DND-41 (cell line): ENCODE data around the gene ALDH3A1.

Experiments
- ATAC-seq: fragments of 200-7000 bp; cut with Tn5 transposase; 3 replicates; pipeline ENCODE4 v1.9.1; 2021; ENCODE audit warnings: low read depth; ENCODE audit not compliant: insufficient read depth
- DNase-seq: peaks from one replicate; pipeline ENCODE4 v3.0.0-alpha.2; 2020
- H2AFZ ChIP-seq: 2 replicates; pipeline ENCODE4 v1.6.0; 2012; ENCODE audit warnings: low read depth, low read length
- H3K27ac ChIP-seq: 2 replicates; pipeline ENCODE4 v1.5.1; 2012; ENCODE audit warnings: low read length, inconsistent platforms
- H3K27me3 ChIP-seq: fragments of 200-600 bp; sonication (generic); 2 replicates; pipeline ENCODE4 v1.6.0; 2012; ENCODE audit warnings: low read length, mild to moderate bottlenecking, inconsistent platforms; ENCODE audit not compliant: insufficient read depth, poor library complexity
- H3K36me3 ChIP-seq: 2 replicates; pipeline ENCODE4 v1.5.1; 2012; ENCODE audit warnings: low read length, inconsistent platforms; ENCODE audit not compliant: insufficient read depth
- H3K4me1 ChIP-seq: 2 replicates; pipeline ENCODE4 v1.5.1; 2012; ENCODE audit warnings: mild to moderate bottlenecking, low read length; ENCODE audit not compliant: insufficient read depth
- H3K4me2 ChIP-seq: 2 replicates; pipeline ENCODE4 v1.6.0; 2012; ENCODE audit warnings: mild to moderate bottlenecking, moderate library complexity, low read length, inconsistent platforms; ENCODE audit not compliant: insufficient read depth
- H3K4me3 ChIP-seq, 2 experiments: fragments of 200-600 bp in 1 of 2; shearing (Covaris generic) in 1 of 2; 2 replicates each; pipeline ENCODE4 v1.5.1; 2012 to 2016; ENCODE audit warnings: inconsistent platforms in 2 of 2, low read length in 2 of 2, mild to moderate bottlenecking in 2 of 2, low read depth in 1 of 2, moderate library complexity in 1 of 2
- H3K79me2 ChIP-seq: 2 replicates; pipeline ENCODE4 v1.6.0; 2012; ENCODE audit warnings: low read length, inconsistent platforms; ENCODE audit not compliant: insufficient read depth
- H3K9ac ChIP-seq: 2 replicates; pipeline ENCODE4 v1.6.0; 2012; ENCODE audit warnings: low read depth, mild to moderate bottlenecking, inconsistent platforms, low read length, moderate library complexity
- H3K9me3 ChIP-seq: 2 replicates; pipeline ENCODE4 v1.5.1; 2012; ENCODE audit warnings: low read length, moderate library complexity, mild to moderate bottlenecking, inconsistent platforms; ENCODE audit not compliant: insufficient read depth, severe bottlenecking
- H4K20me1 ChIP-seq: 2 replicates; pipeline ENCODE4 v1.6.0; 2012; ENCODE audit warnings: low read length; ENCODE audit not compliant: insufficient read depth
- CTCF ChIP-seq: IDR thresholded peaks from 2 replicates; pipeline ENCODE4 v1.5.1; 2012; ENCODE audit warnings: borderline replicate concordance, low read length, moderate library complexity, mild to moderate bottlenecking; ENCODE audit not compliant: poor library complexity, severe bottlenecking; ENCODE audit errors: extremely low read depth
- EZH2 ChIP-seq: IDR thresholded peaks from 3 replicates; pipeline ENCODE4 v1.6.1; 2012; ENCODE audit warnings: borderline replicate concordance, low read depth, mild to moderate bottlenecking, moderate library complexity, low read length, inconsistent platforms; ENCODE audit not compliant: severe bottlenecking

ALDH3A1 gene

DNA sequence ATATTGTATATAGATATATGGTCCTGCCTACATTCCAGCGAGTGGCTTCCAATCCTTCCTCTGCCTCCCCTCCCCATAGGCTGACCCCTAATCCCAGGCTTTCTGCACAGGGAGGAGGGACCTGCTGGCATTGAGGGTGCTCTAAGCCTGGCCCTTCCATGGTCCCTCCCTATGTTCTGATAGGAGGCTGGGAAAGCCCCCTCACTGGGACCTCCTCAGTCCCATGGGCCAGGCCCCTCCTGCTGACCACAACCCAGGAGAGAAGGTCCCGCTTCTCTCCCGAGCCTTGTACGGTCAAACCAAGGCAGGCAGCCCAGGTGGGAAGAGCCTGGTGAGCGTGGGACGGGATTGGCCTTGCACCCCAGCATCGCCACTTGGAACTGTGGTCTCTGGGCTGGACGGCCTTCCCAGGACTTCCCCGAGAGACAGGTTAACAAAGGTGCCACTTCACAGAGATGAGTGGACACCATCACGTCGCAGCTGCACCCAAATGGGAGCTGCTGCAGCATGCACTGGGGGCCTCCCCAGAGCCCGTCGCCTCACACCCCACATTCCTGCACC is 859 bp downstream of the ALDH3A1 start:
- H3K79me2 ChIP-seq = no peaks in the 10 kb centered on the region
- no peak overlapping the region for H3K4me2 ChIP-seq
- H4K20me1 ChIP-seq = peaks cover 6% of the 10 kb centered on the region; the same call in 1 of the 2 replicates
- H3K4me3 ChIP-seq = no peak overlapping the region
- no peak for TF ChIP-seq EZH2
- no peak for TF ChIP-seq CTCF
- no peak overlapping the region for H3K27ac ChIP-seq
- no peaks in the 10 kb centered on the region for H3K36me3 ChIP-seq
- H3K9me3 ChIP-seq = no peaks in the 10 kb centered on the region
- H2AFZ ChIP-seq = no peak overlapping the region
- H3K4me1 ChIP-seq = no peaks in the 10 kb centered on the region
- ATAC-seq = no peak
- no peak for DNase-seq
- no peak overlapping the region for H3K9ac ChIP-seq
- peaks cover 4% of the 10 kb centered on the region for H3K27me3 ChIP-seq

DNA sequence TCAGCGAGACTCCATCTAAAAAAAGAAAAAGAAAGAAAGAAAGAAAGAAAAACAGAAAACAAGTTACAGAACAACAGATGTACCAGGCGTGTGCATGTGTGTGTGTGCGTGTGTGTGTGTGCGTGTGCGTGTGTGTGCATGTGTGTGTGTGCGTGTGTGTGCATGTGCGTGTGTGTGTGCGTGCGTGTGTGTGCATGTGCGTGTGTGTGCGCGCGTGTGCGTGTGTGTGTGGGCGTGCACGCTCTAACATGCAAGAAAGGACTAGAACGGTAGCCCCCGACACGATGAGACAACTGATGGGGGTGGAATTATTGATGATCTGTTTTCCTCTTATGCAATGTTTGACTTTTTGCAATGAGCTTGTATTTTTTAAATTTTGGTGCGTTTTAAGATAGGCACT is 1.6 kb downstream of the ALDH3A1 start:
- H3K27ac ChIP-seq = no peak overlapping the region

GRCh38 chr17:19744922-19745757 is 3.0 kb downstream of the ALDH3A1 start:
- Histone ChIP-seq H3K9ac (no peak overlapping the region), H3K4me3 (no peak overlapping the region), H3K4me2 (no peak overlapping the region), H3K27ac (no peak overlapping the region), H3K9me3 (no peaks in the 10 kb centered on the region), H4K20me1 (peaks cover 2% of the 10 kb centered on the region; the same call in 1 of the 2 replicates), H3K79me2 (no peaks in the 10 kb centered on the region), H2AFZ (no peak overlapping the region), H3K36me3 (no peaks in the 10 kb centered on the region), H3K4me1 (no peaks in the 10 kb centered on the region), H3K27me3 (no peaks in the 10 kb centered on the region)
- no peak for ATAC-seq
- DNase-seq = no peak
- peak; percentile 48 for TF ChIP-seq CTCF
- no peak for TF ChIP-seq EZH2

More for the DNA sequence above, 1.6 kb downstream of the ALDH3A1 start:
- Histone ChIP-seq H3K36me3 (no peaks in the 10 kb centered on the region), H4K20me1 (peaks cover 9% of the 10 kb centered on the region), H3K9me3 (no peaks in the 10 kb centered on the region), H3K9ac (no peak overlapping the region), H3K4me1 (no peaks in the 10 kb centered on the region), H3K27me3 (peaks cover 4% of the 10 kb centered on the region), H2AFZ (no peak overlapping the region), H3K79me2 (no peaks in the 10 kb centered on the region), H3K4me3 (no peak overlapping the region), H3K4me2 (no peak overlapping the region)
- no peak for DNase-seq
- TF ChIP-seq CTCF = no peak
- TF ChIP-seq EZH2 = no peak
- no peak for ATAC-seq
